ENCODE data around the gene ACTA2.
"Not testable (repeated sequence)": the region's sequence is repeated elsewhere in the genome, so short reads cannot be mapped to it uniquely, and the experiment has no call there.

Gene ACTA2

DNA sequence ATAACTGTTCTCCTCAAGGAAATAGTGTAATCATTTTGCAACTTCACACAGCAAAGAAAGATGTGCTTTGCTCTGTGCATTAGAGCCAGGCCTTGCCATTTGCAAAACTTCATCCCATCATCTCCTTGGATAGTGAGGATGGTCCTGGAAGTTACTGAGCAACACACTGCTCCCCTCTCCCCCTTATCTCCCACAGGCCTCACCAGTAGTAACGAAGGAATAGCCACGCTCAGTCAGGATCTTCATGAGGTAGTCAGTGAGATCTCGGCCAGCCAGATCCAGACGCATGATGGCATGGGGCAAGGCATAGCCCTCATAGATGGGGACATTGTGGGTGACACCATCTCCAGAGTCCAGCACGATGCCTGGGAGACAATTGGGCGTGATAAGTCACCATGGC is 11.5 kb downstream of the ACTA2 start:
- H3K27ac ChIP-seq: no peak overlapping the region
- no peak overlapping the region for H3K9ac ChIP-seq
- no peaks in the 10 kb centered on the region for H3K27me3 ChIP-seq
- no peak overlapping the region for H3K4me3 ChIP-seq
- no peak overlapping the region for H3K4me2 ChIP-seq
- no peaks in the 10 kb centered on the region for H3K36me3 ChIP-seq
- peaks cover 18% of the 10 kb centered on the region for H3K4me1 ChIP-seq
- H3K9me3 ChIP-seq: no peaks in the 10 kb centered on the region
- no peak for TF ChIP-seq Cebpa-rat (IDR thresholded peaks at IDR 0.05)
- no peaks in the 10 kb centered on the region for H4K20me1 ChIP-seq

DNA sequence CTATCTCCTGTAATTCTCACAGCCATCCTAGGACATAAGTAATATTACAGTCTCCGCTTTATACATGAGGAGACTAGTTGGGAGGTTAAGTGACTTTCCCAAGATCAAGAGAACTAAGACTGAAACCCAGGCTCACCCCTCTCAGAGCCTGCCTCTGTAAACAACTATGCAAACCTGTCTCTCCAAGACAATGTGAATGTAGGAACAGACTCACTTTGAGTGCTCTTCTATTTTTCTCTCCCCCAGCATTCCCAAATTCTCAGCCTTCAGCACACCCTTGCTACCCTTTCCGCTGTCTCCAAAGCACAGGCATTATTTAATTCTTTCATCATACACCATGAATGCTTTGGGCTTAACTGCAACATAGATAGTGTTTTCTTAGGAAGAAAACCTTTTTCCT is 13.6 kb downstream of the ACTA2 start:
- Histone ChIP-seq H3K36me3 (no peaks in the 10 kb centered on the region), H3K9ac (no peak overlapping the region), H3K27me3 (no peaks in the 10 kb centered on the region), H3K4me2 (no peak overlapping the region), H3K4me1 (peaks cover 5% of the 10 kb centered on the region), H3K4me3 (no peak overlapping the region), H3K9me3 (no peaks in the 10 kb centered on the region), H4K20me1 (no peaks in the 10 kb centered on the region), H3K27ac (no peak overlapping the region)
- TF ChIP-seq Cebpa-rat (IDR thresholded peaks at IDR 0.05): no peak

DNA sequence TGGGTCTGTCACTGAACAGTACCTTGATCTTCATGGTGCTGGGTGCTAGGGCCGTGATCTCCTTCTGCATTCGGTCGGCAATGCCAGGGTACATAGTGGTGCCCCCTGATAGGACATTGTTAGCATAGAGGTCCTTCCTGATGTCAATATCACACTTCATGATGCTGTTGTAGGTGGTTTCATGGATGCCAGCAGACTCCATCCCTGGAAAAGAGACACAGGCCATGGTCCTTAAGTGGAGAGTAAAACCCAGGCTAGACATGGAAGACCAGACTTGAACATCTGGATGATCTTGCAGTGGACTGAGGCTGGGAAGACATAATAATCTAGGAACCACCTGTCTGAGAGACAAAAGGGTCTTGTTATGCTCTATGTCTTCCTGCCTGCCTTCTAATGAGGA is 14.5 kb downstream of the ACTA2 start:
- no peak for TF ChIP-seq Cebpa-rat (IDR thresholded peaks at IDR 0.05)
- Histone ChIP-seq H3K9ac (no peak overlapping the region), H3K27me3 (no peaks in the 10 kb centered on the region), H3K36me3 (no peaks in the 10 kb centered on the region), H4K20me1 (no peaks in the 10 kb centered on the region), H3K9me3 (no peaks in the 10 kb centered on the region), H3K27ac (no peak overlapping the region), H3K4me3 (no peak overlapping the region), H3K4me1 (peaks cover 5% of the 10 kb centered on the region), H3K4me2 (no peak overlapping the region)

DNA sequence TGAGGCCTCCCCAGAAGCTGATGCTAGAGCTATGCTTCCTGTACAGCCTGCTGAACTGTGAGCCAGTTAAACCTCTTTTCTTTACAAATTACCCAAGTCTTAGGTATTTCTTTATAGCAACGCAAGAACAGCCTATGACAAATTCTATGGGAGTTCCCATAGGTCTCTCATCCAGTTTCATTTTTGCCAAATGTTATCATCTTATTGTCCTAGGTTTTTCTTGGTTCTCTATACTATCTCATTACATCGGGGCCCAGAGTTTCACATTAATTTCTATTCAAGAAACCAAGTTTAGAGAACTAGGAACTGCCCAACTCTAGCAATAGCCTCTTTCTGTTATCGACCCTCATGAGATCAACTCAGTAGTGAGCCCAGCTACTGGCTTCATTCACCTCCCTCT is 15.9 kb downstream of the ACTA2 start:
- no peak overlapping the region for H3K27ac ChIP-seq

DNA sequence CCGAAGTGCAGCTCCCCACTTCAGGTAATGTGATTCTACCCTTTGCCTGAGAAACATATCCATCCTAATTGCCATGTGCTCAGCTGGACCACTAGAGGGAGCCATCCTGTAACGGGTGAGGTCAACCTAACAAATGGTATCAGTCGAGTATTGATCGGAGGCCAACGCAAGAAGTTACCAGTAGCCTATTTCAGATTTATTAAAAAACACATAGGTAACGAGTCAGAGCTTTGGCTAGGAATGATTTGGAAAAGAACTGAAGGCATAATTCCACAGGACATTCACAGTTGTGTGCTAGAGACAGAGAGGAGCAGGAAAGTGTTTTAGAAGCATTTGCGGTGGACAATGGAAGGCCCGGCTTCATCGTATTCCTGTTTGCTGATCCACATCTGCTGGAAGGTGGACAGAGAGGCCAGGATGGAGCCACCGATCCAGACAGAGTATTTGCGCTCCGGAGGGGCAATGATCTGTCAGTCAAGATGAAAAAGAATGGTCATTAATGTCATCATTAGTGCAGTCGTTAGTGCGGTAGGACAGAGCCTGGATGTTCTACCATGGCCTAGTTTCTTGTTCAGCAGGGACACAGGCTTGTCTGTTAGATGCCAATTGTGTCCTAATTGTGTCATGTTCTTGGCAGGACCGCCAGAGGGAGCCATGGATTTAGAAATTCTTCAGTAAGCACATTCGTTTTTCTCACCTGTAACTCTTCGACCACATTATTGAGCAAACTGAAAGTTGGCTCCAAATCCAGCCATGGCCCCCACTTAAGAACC is 17.5 kb downstream of the ACTA2 start:
- H4K20me1 ChIP-seq: no peaks in the 10 kb centered on the region
- H3K9ac ChIP-seq: no peak overlapping the region
- H3K36me3 ChIP-seq: no peaks in the 10 kb centered on the region
- H3K4me1 ChIP-seq: peaks cover 5% of the 10 kb centered on the region
- peak overlapping the region; percentile 15 for H3K4me2 ChIP-seq
- H3K27ac ChIP-seq: no peak overlapping the region
- H3K27me3 ChIP-seq: no peaks in the 10 kb centered on the region
- no peak for TF ChIP-seq Cebpa-rat (IDR thresholded peaks at IDR 0.05)
- H3K9me3 ChIP-seq: no peaks in the 10 kb centered on the region
- no peak overlapping the region for H3K4me3 ChIP-seq

More for the DNA sequence above, 15.9 kb downstream of the ACTA2 start:
- Histone ChIP-seq H3K9me3 (no peaks in the 10 kb centered on the region), H3K36me3 (no peaks in the 10 kb centered on the region), H4K20me1 (no peaks in the 10 kb centered on the region), H3K9ac (no peak overlapping the region), H3K4me1 (peaks cover 5% of the 10 kb centered on the region), H3K4me3 (no peak overlapping the region), H3K27me3 (no peaks in the 10 kb centered on the region), H3K4me2 (no peak overlapping the region)
- no peak for TF ChIP-seq Cebpa-rat (IDR thresholded peaks at IDR 0.05)

DNA sequence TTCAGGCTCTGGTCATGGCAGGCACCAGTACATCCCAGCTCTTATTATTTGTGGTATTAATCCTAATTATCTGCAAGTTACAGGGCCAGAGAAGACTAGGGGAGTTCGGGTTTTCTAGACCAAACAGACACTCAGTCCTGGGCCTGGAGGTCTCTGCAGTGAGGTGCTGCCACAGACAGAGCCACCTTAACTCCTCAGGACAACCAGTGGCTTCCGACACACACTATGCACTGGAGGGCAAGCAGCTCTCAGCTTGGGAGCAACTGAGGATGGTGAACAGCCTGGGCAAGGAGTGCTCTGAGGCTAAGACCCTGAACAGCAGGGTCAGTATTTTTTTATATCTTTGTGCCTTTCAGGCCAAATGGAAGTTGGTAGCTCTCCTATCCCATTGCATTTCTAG is 19.0 kb downstream of the ACTA2 start:
- no peak for TF ChIP-seq Cebpa-rat (IDR thresholded peaks at IDR 0.05)
- no peak overlapping the region for H3K4me3 ChIP-seq
- no peaks in the 10 kb centered on the region for H3K9me3 ChIP-seq
- H3K27me3 ChIP-seq: no peaks in the 10 kb centered on the region
- no peaks in the 10 kb centered on the region for H4K20me1 ChIP-seq
- H3K27ac ChIP-seq: no peak overlapping the region
- H3K9ac ChIP-seq: no peak overlapping the region
- H3K4me1 ChIP-seq: peaks cover 5% of the 10 kb centered on the region
- H3K4me2 ChIP-seq: no peak overlapping the region
- H3K36me3 ChIP-seq: no peaks in the 10 kb centered on the region

DNA sequence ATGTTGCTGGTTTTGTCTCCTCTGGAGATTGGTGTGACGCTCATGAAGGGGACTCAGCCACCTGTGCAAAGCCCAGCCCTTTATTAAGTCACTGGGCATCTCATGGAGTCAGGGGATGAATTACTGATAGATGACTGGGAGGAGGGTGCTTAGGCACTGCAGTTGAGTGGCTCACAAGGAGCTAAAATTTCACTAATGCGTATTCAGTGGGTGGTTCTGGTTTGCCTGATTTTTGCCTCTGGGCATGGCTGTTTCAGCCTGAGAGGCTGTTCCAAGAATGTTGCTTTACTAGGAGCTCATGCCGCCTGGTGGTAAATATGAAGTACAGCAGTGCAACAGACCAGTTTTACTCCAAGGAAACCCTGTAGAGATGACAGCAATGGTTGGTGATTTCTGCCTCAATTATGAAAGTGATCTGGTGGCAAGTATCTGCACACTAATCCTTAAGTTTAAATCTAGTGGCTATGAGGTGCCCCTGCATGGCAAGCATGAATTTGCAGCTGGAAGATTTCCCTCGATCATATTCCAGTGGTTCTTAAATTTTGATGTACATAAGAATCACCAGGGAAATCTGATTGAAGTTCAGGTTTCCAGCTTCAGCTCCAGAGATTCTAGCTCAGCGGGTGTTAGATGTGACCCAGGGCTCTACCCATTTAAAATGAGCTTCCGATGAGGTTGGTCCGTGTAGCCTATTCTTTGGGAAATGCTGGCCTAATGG is 19.9 kb downstream of the ACTA2 start:
- TF ChIP-seq Cebpa-rat (IDR thresholded peaks at IDR 0.05): no peak
- H3K9me3 ChIP-seq: no peaks in the 10 kb centered on the region
- no peak overlapping the region for H3K27ac ChIP-seq
- no peak overlapping the region for H3K4me2 ChIP-seq
- no peak overlapping the region for H3K9ac ChIP-seq
- H4K20me1 ChIP-seq: no peaks in the 10 kb centered on the region
- H3K4me1 ChIP-seq: peaks cover 5% of the 10 kb centered on the region
- H3K27me3 ChIP-seq: no peaks in the 10 kb centered on the region
- no peaks in the 10 kb centered on the region for H3K36me3 ChIP-seq
- no peak overlapping the region for H3K4me3 ChIP-seq

DNA sequence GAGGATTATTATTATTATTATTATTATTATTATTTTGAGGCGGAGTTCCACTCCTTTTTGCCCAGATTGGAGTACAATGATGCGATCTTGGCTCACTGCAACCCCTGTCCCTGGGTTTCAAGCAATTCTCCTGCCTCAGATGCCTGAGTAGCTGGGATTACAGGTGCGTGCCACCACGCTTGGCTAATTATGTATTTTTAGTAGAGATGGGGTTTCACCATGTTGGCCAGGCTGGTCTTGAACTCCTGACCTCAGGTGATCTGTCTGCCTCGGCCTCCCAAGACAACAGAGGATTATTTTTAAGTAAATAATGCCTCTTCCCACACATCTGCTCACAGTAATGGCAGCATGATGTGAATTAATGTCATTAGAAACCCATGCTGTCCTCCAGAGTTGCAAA is 20.5 kb downstream of the ACTA2 start:
- H3K27me3 ChIP-seq, H3K4me1 ChIP-seq, H3K36me3 ChIP-seq, H3K4me2 ChIP-seq, H3K27ac ChIP-seq, H3K4me3 ChIP-seq, H4K20me1 ChIP-seq, H3K9me3 ChIP-seq, H3K9ac ChIP-seq: not testable (repeated sequence)

DNA sequence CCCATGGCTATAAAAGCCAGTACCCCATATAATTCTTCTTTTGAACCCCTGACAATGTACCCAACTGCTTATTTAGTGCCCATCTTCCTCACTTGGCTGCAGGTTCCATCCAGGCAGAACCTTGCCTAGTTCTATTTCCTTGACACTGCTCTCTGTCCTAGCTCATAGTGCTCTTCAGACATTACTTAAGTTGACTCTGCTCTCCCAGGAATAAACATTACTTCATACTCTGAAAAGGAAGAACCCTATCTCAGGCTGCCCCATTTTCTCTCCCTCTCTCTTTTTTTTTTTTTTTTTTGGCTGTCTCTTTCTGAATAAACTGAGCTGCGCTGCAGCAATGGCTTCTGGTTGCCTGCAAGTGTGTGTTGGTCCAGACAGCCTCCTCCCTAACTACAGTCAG is 21.0 kb downstream of the ACTA2 start:
- H3K4me2 ChIP-seq: no peak overlapping the region
- no peak for TF ChIP-seq Cebpa-rat (IDR thresholded peaks at IDR 0.05)
- H3K4me1 ChIP-seq: peaks cover 5% of the 10 kb centered on the region
- no peak overlapping the region for H3K27ac ChIP-seq
- no peak overlapping the region for H3K9ac ChIP-seq
- H4K20me1 ChIP-seq: no peaks in the 10 kb centered on the region
- H3K27me3 ChIP-seq: no peaks in the 10 kb centered on the region
- no peaks in the 10 kb centered on the region for H3K36me3 ChIP-seq
- no peak overlapping the region for H3K4me3 ChIP-seq
- H3K9me3 ChIP-seq: no peaks in the 10 kb centered on the region

DNA sequence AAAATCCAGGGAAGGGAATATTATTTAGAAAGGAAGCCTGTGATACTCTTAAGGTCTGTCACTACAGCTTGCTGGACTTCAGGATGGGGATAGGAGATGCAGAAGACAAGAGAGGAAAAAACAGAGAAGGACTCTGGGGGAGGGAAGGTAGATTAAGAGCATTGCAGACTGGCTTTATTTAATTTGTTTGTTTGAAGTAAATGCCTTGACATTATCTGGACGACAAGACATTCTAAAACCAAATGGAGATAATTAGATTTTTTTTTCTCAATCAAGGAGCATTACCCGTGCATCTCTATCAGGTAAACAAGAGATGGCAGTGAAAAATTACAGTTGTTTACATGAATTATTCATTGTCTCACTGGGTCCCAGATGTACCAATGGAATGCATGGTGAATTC is 24.3 kb downstream of the ACTA2 start:
- Histone ChIP-seq H3K9me3 (no peaks in the 10 kb centered on the region), H3K27ac (no peak overlapping the region), H3K36me3 (no peaks in the 10 kb centered on the region; the same call in 1 of the 2 replicates), H3K4me1 (no peaks in the 10 kb centered on the region), H4K20me1 (no peaks in the 10 kb centered on the region), H3K4me3 (no peak overlapping the region), H3K9ac (no peak overlapping the region), H3K4me2 (no peak overlapping the region), H3K27me3 (no peaks in the 10 kb centered on the region)
- TF ChIP-seq Cebpa-rat (IDR thresholded peaks at IDR 0.05): no peak
